Measurements from ENCODE around the gene LRRC18. TPM values are rescaled to one million over a fixed set of nuclear protein-coding genes. Genes with fewer than 3 reads are reported as not detected.

LRRC18 gene
- total RNA-seq, 1 experiment from 2014 or later = not detected

DNA sequence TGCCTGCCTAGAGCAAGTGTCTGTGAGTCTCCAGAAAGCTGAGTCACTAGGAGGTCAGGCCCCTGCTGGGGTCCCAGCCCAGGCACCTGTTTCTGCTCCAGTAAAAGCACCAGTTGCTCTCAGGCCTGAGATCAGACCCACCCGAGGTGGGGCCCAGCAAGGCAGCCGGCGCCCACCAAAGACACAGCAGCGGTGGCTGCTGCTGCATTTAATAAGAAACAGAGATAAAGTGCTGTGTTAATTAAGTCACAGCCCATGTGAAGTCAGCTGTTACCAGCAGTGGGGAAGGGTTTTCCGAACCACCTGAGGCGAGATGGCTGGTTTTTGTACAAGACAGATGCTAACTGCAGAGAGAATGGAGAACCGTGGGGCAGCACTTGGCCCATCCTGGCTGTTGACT is 12.1 kb upstream of the LRRC18 start:
- Mint-ChIP-seq H3K36me3 (ENCODE audit: insufficient read depth in 1 of 3, low read depth in 3 of 3) (no peaks in the 10 kb centered on the region), H3K27me3 (ENCODE audit: low read depth) (no peaks in the 10 kb centered on the region; the same call in none of the 2 replicates), H3K27ac (peak overlapping the region in 1 of 3 experiments; percentile 61; a peak in 2 of 7 replicates), H3K9me3 (no peaks in the 10 kb centered on the region), H3K4me1 (no peaks in the 10 kb centered on the region; a peak in 1 of 4 replicates), H3K4me3 (no peak overlapping the region)
- Histone ChIP-seq H4K91ac (ENCODE audit: insufficient read length, low read depth, low read length) (no peak overlapping the region), H3K27ac (ENCODE audit: insufficient read length, low read depth, low read length) (no peak overlapping the region), H2BK20ac (ENCODE audit: low read depth, low read length, poor library complexity, severe bottlenecking) (no peak overlapping the region), H3K9me3 (ENCODE audit: control insufficient read depth, low read depth, low read length) (no peaks in the 10 kb centered on the region), H3K4me1 (ENCODE audit: insufficient read depth, low read length) (no peaks in the 10 kb centered on the region), H2BK120ac (ENCODE audit: low read depth, low read length, poor library complexity, severe bottlenecking) (no peak overlapping the region), H3K56ac (ENCODE audit: insufficient read length, low read depth, low read length) (no peak overlapping the region), H3K23ac (ENCODE audit: insufficient read length, low read depth, low read length) (no peak overlapping the region), H3T11ph (ENCODE audit: low read length) (no peak overlapping the region), H4K8ac (replicated peaks; ENCODE audit: insufficient read length, low read depth, low read length) (no peak overlapping the region), H3K18ac (ENCODE audit: insufficient read length, low read depth, low read length) (no peak overlapping the region), H4K20me1 (ENCODE audit: control insufficient read depth, insufficient read depth, insufficient read length) (peaks cover 3% of the 10 kb centered on the region), H2BK15ac (ENCODE audit: low read depth, low read length) (no peak overlapping the region), H3K4me2 (ENCODE audit: insufficient read depth, insufficient read length, low read length) (no peak overlapping the region), H3K79me1 (ENCODE audit: insufficient read depth, low read depth, low read length, poor library complexity, severe bottlenecking) (no peaks in the 10 kb centered on the region), H2BK12ac (ENCODE audit: insufficient read length, low read depth, low read length) (no peak overlapping the region), H3K79me2 (ENCODE audit: insufficient read depth, low read length) (no peaks in the 10 kb centered on the region), H4K5ac (ENCODE audit: insufficient read length, low read depth, low read length) (no peak overlapping the region), H3K9ac (ENCODE audit: extremely low read depth, insufficient read length, low read length) (no peak overlapping the region), H2AK5ac (ENCODE audit: insufficient read length, low read length) (no peak overlapping the region), H2BK5ac (ENCODE audit: insufficient read length, low read length) (no peak overlapping the region), H3K27me3 (ENCODE audit: insufficient read depth, low read length) (no peaks in the 10 kb centered on the region), H3K14ac (ENCODE audit: insufficient read depth, low read length) (no peak overlapping the region), H3K23me2 (ENCODE audit: insufficient read length, low read depth, low read length, poor library complexity, severe bottlenecking) (peaks cover under 1% of the 10 kb centered on the region), H3K4ac (ENCODE audit: low read depth, low read length) (no peak overlapping the region), H2AFZ (ENCODE audit: low read length) (no peak overlapping the region)
- no CpG with 5 or more reads among the region's 7 CpGs for WGBS (ENCODE audit: extremely low coverage, insufficient read length, low lambda C conversion rate)
- TF ChIP-seq, protein P1, sequence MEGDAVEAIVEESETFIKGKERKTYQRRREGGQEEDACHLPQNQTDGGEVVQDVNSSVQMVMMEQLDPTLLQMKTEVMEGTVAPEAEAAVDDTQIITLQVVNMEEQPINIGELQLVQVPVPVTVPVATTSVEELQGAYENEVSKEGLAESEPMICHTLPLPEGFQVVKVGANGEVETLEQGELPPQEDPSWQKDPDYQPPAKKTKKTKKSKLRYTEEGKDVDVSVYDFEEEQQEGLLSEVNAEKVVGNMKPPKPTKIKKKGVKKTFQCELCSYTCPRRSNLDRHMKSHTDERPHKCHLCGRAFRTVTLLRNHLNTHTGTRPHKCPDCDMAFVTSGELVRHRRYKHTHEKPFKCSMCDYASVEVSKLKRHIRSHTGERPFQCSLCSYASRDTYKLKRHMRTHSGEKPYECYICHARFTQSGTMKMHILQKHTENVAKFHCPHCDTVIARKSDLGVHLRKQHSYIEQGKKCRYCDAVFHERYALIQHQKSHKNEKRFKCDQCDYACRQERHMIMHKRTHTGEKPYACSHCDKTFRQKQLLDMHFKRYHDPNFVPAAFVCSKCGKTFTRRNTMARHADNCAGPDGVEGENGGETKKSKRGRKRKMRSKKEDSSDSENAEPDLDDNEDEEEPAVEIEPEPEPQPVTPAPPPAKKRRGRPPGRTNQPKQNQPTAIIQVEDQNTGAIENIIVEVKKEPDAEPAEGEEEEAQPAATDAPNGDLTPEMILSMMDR (conservative IDR thresholded peaks at IDR 0.05) = no peak
- no peak for DNase-seq

Measured in H9 (cell line).